ENCODE measurements around the gene CYB5B.
A peak's percentile ranks its signal among the peaks of the same experiment; 100 is the strongest.

CYB5B gene

DNA sequence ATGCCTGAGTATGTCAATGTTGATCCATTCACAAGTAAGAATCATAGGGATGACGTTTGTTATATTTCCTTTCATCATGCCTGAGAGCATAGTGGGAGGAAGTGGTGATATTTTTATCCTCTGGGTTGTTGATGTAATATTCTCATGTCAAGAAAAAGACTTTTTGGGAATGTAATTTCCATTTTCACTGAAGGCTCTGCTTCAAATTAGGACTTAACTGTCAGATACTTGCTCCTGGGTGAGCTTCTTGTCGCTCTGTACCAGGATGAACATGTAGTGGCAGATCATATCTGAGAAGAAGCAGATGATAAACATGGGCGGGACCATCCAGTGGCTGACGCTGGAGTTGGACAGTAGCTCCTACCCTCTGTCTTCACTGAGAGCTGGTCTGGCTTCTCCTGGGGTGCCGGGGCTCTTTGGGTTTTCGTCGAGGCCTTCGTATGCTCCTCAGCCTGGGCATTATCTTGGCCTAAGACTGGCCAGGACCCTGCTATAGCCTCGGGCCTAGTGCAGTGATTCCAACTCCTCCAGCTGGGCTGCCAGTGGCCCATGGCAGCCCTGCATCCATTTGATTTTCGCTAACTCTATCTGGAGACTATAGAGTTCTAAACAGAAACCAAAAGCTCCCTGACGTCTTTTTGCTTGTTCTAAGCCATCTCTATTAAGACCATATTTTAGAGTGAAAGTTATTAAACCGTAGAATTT is 19.7 kb downstream of the CYB5B start:
- no peak for DNase-seq (ENCODE audit: low spot score)

DNA sequence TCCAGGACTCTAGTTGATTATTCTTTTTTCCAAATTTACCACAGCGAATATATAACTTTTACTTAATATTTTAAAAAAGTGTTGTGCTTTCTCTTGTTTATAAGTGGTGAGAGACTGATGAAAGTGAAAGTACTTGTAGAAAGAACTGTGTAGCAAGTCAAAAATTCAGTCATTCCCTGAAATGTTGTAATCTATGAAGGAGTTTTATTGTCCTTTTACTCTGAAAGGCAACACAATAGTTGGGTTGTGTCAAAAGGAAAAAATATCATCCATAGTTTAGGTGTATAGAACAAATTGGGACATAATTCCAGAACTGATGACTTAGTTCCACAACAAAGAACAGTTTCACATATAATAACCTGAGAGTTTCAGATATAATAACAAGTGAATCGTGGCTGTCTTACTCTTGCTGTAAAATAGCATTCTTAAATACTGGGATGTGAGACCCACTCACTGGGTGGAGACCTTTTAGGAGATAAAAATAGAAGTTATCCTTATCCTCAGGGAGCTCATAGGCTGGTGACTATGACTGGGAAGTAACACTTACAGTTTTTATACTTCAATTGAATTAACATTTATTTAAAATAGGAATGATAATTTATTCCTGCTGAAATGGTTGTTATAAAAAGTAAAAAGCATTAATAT is 20.6 kb downstream of the CYB5B start:
- DNase-seq (ENCODE audit: low spot score), result no peak

DNA sequence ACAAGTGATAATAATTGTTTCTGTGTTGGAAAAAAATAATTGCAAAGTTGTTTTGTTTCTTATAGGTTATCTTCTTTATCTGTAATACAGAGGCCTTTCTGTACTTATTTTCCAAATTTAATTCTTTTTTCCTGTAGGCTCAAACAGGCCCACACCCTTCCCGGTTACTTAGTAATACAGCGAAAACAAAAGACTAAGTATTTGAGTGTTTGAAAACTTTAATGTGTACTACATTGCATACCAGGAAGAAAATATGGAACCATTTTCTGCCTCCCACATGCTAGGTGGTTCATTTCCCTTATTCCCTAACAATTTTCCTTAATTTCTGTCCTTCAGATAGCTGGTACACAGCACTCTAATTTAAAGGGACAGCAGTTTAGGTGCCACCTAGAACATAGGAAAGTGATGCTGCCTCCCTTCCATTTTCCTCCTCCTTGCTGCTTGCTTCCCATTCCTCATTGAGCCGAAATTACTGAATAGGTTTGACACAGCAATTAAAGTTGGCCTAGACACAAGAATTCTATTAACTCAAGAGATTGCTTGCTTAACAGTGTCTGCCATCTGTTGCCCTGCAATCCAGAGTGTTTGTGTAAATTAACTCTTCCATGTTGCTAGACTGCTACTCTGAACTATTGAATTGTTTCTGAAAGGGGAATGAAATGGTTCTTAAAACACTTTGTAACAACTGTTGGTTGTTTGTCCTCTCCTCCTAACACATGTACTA is 24.2 kb downstream of the CYB5B start:
- no peak for DNase-seq (ENCODE audit: low spot score)

DNA sequence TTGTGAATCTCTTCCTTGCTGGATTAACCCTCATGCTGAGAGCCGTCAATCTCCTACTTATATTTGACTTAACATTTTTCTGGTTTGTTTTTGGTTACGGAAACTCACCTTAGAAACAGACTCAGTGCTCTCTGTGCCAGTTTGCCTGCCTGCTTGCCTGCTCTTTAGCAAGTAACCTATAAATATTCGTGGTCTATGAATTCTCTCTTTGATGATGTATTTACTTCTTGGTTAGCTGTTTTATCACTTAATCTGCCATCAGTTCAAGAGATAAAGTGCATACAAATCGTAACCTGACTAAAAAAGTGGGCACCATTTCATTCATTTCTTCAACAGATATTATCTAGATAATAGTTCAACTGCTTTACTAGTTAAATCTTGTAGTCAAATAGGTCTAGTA is 26.7 kb downstream of the CYB5B start:
- no peak for DNase-seq (ENCODE audit: low spot score)

DNA sequence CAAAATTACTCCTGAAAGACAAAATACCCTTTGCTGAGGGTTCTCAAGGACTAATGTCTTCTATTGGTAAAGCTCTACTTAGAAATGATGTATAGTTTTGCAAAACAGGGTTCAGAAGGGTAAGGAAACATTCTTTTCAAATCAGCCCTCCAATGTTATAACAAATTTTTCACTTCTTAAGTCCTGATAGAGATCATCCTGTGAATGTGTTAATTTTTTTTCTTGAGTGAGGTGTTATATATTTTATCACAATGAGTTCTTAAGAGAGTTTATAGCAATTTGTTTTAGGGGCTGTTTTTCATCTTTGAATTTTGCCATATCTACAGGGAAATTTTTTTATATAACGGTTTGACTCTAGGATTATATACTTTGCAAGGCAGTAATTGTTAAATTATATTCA is 29.5 kb downstream of the CYB5B start:
- DNase-seq (ENCODE audit: low spot score), result no peak

DNA sequence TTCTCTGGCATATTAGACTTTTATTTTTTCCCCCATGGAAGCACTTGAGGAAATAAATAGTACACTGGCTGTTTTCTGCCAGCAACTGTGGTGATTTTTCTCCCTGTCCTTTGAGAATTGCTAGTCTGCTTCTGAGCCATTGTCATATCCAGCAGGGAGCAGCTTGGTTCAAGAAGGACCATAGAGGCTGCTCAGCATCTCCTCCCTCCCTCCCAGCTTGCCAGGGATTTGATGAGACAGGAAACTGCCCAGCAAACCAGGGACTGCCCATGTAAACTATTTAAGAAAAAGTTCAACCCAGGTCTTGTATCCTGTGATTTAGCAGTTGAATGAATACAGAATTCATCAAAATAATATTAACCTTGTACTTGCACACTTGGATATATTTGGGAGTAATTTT is 39.5 kb downstream of the CYB5B start:
- DNase-seq (ENCODE audit: low spot score), result no peak

DNA sequence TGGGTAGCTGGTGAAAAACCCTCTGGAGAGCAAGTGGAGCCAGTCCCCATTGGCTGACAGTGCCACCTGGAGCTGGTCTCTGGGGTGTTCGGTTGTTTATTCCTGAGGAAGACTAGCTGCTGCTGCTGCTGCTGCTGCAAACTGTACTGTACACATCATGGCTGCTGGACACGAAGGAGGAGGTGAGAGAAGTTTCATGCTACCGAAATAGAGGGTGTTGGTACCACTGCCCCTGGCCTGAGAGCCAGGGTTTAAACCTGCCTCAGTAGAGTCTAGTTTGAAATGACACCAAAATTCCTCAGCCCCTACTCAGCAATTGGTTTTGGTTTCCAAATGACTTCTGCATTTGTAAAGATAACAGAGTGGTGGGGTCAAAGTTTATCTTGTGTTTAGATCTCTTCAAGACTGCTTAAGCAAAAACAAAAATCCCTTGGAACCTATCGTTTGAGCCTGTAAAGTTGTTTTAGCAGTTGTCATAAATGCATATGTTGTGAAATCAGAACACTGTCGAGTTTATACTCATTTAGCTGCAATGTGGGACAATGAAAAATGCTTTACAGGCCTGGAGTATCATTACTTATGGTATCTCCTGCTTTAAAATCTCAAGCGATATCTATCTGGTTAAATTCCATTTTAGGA is 40.8 kb downstream of the CYB5B start:
- DNase-seq (ENCODE audit: low spot score), result no peak

DNA sequence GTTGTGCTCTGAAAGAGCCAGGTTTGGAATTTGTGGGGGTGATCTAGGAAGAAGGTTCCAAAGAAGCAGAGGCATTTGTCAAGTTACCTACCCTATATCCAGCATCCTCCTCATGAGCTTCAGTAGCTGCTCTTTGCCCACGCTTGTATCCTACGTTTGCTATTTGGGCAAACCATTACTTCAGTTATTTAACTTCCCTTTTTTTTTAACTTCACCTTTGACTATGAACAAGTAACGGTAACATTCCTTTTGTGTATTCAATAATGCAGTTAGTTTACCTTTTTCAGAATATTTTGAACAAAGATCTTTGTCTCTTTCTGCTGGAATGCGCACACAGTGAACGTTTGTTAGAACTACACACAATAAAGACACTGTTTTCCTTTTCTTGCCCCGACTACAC is 41.5 kb downstream of the CYB5B start:
- DNase-seq (ENCODE audit: low spot score), result no peak

DNA sequence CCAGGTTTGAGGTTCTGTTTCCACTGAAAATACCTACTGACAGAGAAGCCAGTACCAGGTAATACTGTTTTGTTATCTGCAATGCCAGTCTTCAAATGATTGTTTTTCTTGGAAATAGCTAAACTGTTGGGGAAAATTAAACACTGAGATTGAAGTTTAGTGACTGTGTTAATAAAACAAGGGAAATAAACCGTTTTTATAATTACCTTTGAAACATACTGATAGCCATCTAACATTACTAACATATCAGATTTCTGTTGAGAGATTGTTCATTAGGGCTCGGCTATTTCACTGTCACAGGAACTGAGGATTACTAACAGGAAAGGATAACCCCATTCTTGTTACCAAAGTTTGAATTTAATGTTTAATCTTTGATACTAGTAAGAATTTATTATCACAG is 42.1 kb downstream of the CYB5B start:
- no peak for DNase-seq (ENCODE audit: low spot score)

DNA sequence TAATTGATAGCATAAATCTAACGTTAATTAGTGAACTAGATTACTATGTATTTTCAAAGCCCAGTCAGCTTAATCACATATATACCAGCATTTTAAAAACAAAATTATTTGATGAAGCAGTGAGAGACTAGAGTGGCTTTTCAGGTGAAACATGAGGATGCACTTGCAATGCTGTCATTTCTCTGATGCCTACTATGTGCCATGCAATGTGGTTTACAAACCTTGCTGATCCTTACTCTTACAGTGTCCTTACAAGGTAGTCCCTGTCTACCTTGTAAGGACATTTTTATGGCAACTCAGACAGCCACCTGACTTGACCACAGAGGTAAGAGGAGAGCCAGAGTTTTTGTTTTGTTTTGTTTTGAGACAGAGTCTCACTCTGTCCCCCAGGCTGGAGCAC is 42.7 kb downstream of the CYB5B start:
- no peak for DNase-seq (ENCODE audit: low spot score)

DNA sequence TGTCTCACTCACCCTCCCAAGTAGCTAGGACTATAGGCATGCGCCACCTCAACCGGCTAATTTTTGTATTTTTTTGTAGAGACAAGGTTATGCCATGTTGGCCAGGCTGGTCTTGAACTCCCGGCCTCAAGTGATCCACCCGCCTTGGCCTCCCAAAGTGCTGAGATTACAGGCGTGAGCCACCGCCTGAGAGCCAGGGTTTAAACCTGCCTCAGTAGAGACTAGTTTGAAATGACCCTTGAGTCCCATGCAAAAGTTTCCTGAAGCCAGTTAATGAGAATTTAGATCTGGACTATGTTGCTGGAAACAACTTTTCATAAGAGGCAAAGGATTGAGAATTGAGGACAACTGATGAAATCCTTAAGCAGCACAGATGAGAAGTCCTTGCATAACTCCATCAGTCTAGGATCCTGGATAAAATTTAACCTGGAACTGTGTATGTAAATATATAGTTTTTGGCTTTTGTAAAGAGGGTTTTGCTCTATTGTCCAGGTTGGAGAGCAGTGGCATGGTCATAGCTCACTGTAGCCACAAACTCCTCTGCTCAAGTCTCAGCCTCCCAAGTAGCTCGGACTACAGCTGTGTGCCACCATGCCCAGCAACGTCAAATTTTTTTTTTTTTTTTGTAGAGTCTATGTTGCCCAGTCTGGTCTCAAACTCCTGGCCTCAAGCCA is 43.2 kb downstream of the CYB5B start:
- DNase-seq (ENCODE audit: low spot score), result no peak

DNA sequence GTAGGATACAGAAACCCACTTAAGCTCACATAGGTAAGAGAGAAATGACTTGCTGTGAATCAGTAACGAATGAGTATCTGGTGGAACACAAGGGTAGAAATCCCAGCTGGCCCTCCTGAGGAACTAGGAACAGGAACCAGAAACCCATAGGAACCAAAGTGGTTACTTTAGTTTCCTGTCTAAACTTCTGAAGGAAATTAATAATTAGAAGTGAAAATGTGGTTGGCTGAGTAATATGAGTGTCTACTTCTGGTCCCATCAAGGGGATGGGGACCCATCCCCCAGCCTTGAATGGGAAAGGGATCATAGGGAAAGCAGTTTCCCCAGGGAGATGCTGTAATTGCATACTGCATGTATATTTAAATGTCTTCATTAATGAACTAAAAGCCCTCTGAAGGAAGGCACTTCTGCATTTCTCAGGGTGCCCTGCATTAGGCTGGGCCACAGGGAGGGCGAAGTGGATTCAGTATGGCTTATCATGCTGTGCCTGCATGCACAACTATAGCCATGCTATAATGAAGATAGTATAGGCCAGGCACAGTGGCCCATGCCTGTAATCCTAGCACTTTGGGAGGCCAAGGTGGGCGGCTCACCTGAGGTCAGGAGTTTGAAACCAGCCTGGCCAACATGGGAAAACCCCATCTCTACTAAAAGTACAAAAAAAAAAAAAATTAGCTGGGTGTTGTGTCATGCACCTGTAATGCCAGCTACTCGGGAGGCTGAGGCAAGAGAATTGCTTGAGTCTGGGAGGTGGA is 45.6 kb downstream of the CYB5B start:
- DNase-seq (ENCODE audit: low spot score), result no peak

DNA sequence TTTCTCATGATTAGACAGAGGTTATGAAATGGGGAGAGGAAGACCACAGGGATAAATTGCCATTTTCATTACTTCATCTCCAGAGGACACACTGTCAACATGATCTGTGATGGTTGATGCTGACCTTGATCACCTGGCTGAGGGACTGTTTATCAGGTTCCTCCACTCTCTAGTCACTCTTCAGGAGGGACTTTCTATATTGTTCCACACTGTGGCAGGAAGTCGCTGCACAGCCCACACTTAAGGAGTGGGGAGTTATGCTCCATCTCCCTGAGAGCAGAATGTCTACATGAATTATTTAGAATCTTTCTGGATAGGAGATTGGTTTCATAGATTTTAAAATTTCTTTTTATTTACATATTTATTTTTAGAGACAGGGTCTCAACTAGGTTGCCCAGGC is 46.7 kb downstream of the CYB5B start:
- no peak for DNase-seq (ENCODE audit: low spot score)

DNA sequence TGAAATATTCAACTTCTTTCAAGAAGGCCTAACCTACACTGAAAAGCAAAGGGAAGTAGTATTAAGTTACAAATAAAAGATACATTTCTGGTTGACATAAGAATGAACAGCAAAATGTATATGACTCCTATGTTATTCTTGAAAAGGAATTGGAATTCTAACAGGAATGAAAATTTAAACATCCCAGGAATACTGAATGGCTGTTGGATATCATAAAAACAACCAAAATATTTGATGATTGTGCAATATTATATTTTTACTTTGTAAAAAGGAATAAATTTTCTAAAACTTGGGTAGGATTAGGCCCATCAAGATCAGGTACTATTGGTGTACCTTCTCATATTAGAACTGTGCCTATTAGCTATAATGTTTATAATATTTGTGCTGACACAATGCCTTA is 50.0 kb downstream of the CYB5B start:
- no peak for DNase-seq (ENCODE audit: low spot score)

DNA sequence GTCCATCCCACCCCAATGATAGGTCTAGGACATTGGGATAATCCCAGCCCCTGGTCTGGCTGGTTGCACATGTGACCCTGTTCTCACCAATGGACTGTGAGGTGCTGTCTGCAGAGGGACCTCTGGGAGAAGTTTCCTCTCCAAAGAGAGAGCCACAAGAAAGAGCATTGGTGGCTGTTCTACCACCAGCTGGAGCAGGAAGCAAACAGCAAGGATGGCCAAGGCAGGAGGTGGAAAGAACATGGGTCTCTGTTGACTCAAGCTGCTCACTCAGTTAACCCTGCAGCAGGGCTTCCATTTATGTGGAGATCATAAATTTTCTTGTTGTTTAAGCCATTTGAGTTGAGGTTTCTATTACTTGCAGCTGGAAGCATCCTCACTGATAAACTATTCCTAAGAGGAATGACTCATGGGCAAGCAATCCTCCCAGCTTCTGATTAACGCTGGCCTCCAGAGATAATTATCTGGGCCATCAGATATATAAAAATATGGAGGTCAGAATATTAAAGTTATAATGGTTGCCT is 52.6 kb downstream of the CYB5B start:
- DNase-seq (ENCODE audit: low spot score), result no peak

DNA sequence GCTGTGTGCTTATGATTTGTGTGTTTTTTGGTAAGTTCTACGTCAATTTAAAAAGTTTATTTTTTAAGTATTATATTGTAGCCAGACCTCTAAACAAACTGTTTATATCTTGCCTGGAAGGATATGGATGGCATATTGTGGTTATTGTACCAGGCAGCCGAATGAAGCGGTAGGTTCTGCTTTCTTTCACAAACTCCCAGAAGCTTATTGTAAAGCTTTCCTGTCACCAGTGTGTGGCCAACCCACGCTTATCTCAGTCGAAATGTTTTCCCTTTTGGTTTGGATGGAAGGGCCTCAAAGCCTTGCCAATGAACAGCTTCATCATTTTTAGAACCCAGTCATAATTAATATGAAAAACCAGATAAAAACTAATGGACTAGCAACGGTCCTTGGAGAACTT is 53.1 kb downstream of the CYB5B start:
- DNase-seq (ENCODE audit: low spot score), result no peak

DNA sequence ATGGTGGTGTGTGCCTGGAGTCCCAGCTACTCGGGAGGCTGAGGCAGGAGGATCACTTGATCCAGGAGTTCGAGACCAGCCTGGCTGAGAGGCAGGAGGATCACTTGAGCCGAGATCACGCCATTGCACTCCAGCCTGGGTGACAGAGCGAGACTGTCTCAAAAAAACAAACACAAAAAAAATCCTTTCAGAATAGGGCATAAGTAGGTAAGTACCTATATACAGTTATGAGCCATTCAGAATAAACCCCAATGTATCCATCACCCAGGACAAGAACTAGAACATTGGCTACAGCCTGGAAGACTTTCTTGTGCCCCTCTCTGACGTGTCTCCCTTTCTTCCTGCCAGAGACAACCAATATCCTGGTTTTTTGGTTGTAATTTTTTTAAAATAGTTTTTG is 54.3 kb downstream of the CYB5B start:
- DNase-seq (ENCODE audit: low spot score), result no peak

DNA sequence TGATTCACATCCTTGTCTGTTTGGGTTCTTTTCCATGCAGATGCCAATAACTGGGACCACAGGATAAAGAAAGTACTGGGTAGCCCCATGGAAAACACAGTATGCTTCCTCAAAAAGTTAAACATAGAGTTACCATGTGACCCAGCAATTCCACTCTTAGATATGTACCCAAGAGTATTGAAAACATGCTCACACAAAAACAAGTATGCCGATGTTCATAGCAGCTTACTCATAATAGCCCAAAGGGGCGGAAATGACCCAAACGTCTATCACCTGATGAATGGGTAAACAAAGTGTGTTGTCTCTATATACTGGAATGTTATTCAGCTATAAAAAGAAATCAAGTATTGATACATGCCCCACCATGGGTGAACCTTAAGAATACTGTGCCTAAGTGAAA is 55.4 kb downstream of the CYB5B start:
- no peak for DNase-seq (ENCODE audit: low spot score)

DNA sequence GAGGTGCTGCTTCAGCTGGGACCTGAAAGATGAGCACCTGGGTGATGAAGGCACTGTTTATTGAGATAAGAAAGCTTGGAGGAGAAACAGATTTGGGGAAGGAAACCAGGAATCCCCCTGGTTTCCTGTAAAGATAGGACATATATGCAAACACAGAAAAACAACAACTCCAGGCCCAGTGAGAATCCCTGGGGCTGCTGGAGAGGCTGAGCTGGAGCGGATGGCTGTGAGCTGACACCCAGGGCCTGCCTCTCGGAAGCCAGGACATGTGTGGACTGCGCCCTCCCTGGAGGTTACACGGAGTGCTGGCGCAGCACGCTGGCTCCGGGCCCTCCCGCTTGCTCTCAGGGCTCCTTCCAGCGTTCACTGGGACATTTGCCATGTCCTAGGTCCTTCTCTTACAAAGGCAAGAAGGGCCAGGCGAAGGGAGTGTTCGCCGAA is 57.5 kb downstream of the CYB5B start:
- DNase-seq (ENCODE audit: low spot score), result peak; percentile 26

DNA sequence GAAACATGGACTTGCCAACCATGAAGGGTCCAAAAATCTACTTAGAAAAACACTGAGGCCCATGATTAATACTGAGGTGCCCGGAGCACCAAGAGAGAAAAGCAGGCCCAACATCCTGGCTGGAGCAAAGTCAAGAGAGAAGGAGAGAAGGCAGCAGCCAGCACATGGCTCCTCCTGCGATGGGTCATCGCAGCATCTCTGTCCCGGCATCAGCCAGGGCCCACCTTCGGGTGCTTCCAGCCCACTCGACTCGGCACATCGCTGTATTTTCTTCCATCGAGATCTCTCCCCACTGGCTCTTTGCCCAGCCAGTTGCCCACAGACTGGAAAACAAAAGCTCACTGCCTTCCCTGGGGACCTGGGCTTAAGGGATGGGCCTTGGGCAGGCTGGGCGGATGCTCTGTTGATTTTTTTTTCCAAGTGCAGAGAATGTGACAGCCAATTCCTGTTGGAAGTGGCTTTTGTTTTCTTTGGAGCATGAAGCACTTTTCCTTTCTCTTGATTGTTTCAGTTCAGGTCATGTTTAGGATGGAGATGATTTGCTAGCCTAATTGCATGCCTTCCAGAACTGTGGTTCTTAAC is 58.1 kb downstream of the CYB5B start:
- peak; percentile 47 for DNase-seq (ENCODE audit: low spot score)

DNA sequence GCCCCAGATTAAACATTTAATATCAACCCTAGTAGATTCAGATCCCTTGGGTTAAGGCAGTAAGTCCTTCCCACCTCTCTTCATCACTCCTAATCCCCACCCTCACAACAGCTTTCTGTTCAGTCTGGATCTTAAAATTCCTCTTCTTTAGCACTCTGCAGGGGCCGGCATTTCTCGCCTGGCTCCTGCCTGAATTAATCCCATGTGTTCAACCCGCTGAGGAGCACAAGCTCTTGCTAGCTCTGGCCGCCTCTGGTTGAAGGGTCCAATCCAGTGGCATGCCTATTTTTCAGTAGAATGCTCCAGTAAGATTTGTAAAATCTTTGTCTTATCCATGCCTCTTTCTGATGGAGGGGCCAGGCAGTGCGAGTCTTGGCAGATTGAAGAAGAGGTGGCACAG is 59.2 kb downstream of the CYB5B start:
- no peak for DNase-seq (ENCODE audit: low spot score)

Measured in SK-N-DZ (cell line).